Neural cell (in vitro differentiated cells): Measurements from ENCODE around the gene CHERP. TPM values are rescaled to one million over a fixed set of nuclear protein-coding genes. Genes with fewer than 3 reads are reported as not detected.

Experiments used
- H2AFZ ChIP-seq: fragments of 200-600, 300-800 bp; sonication (generic), shearing (Covaris generic); 2 replicates; pipeline ENCODE4 v1.6.0; 2014; ENCODE audit warnings: low read depth, mild to moderate bottlenecking, antibody characterized with exemption, low read length, moderate library complexity
- H3F3A ChIP-seq: fragments of 200-600 bp; shearing (Covaris generic); 2 replicates; pipeline ENCODE4 v1.6.1; 2016; ENCODE audit warnings: mild to moderate bottlenecking, moderate library complexity, mixed read lengths, antibody characterized with exemption, low read length; ENCODE audit not compliant: insufficient read depth, poor library complexity, severe bottlenecking
- H3K27ac ChIP-seq: fragments of 200-600, 300-800 bp; sonication (generic), shearing (Covaris generic); 2 replicates; pipeline ENCODE4 v1.5.1; 2014; ENCODE audit warnings: mild to moderate bottlenecking, low read length, moderate library complexity
- H3K27me3 ChIP-seq: fragments of 300-800, 200-600 bp; sonication (generic), shearing (Covaris generic); 2 replicates; pipeline ENCODE4 v1.6.0; 2014; ENCODE audit warnings: mild to moderate bottlenecking, low read depth, low read length, moderate library complexity; ENCODE audit not compliant: insufficient read depth
- H3K36me3 ChIP-seq: fragments of 300-800, 200-600 bp; sonication (generic), shearing (Covaris generic); 2 replicates; pipeline ENCODE4 v1.5.1; 2014; ENCODE audit warnings: mild to moderate bottlenecking, antibody characterized with exemption, low read length, moderate library complexity; ENCODE audit not compliant: insufficient read depth
- H3K4me2 ChIP-seq: fragments of 300-800, 200-600 bp; sonication (generic), shearing (Covaris generic); 2 replicates; pipeline ENCODE4 v1.6.0; 2014; ENCODE audit warnings: mild to moderate bottlenecking, low read length
- H3K4me3 ChIP-seq: fragments of 300-800, 200-600 bp; sonication (generic), shearing (Covaris generic); 2 replicates; pipeline ENCODE4 v1.5.1; 2014; ENCODE audit warnings: mild to moderate bottlenecking, low read length, moderate library complexity
- H3K79me2 ChIP-seq: fragments of 200-600 bp; shearing (Covaris generic); replicated peaks from 2 replicates; pipeline ENCODE4 v1.6.0; 2014; ENCODE audit warnings: mild to moderate bottlenecking, low read length, moderate library complexity; ENCODE audit not compliant: insufficient read depth
- H3K9ac ChIP-seq: fragments of 300-800, 200-600 bp; sonication (generic), shearing (Covaris generic); 2 replicates; pipeline ENCODE4 v1.6.1; 2016; ENCODE audit warnings: mild to moderate bottlenecking, low read length, mixed read lengths
- H3K9me2 ChIP-seq: fragments of 200-600 bp; shearing (Covaris generic); 2 replicates; pipeline ENCODE4 v1.6.1; 2016; ENCODE audit warnings: mild to moderate bottlenecking, low read length, mixed read lengths; ENCODE audit not compliant: insufficient read depth
- H3K9me3 ChIP-seq: fragments of 200-600, 300-800 bp; sonication (generic), shearing (Covaris generic); 2 replicates; pipeline ENCODE4 v1.6.1; 2016; ENCODE audit warnings: mild to moderate bottlenecking, mixed run types, low read length, moderate library complexity, mixed read lengths
- H4K20me1 ChIP-seq: fragments of 200-600 bp; shearing (Covaris generic); 2 replicates; pipeline ENCODE4 v1.6.1; 2016; ENCODE audit warnings: mild to moderate bottlenecking, mixed run types; ENCODE audit not compliant: insufficient read depth
- CTCF ChIP-seq: fragments of 450-650 bp; IDR thresholded peaks from 2 replicates; pipeline ENCODE4 v1.5.1; 2014; ENCODE audit warnings: antibody characterized with exemption, mild to moderate bottlenecking, moderate library complexity; ENCODE audit not compliant: poor library complexity, severe bottlenecking
- EP300 ChIP-seq: fragments of 450-650 bp; conservative IDR thresholded peaks from 2 replicates; pipeline ENCODE4 v1.6.1; 2014; ENCODE audit warnings: antibody characterized with exemption, mild to moderate bottlenecking, moderate library complexity; ENCODE audit not compliant: poor library complexity, severe bottlenecking
- EZH2 ChIP-seq: fragments of 200-600, 300-800 bp; shearing (Covaris generic), sonication (generic); IDR thresholded peaks from 2 replicates; pipeline ENCODE4 v1.6.1; 2014; ENCODE audit warnings: antibody characterized with exemption, low read length, borderline replicate concordance, mild to moderate bottlenecking; ENCODE audit not compliant: insufficient read depth, poor library complexity, severe bottlenecking
- MXI1 ChIP-seq: fragments of 450-650 bp; conservative IDR thresholded peaks from 2 replicates; pipeline ENCODE4 v1.6.1; 2014; ENCODE audit warnings: antibody characterized with exemption, mild to moderate bottlenecking; ENCODE audit not compliant: poor library complexity, severe bottlenecking
- RAD21 ChIP-seq: fragments of 450-650 bp; conservative IDR thresholded peaks from 2 replicates; pipeline ENCODE4 v1.6.1; 2014; ENCODE audit warnings: antibody characterized with exemption, mild to moderate bottlenecking, moderate library complexity
- SMC3 ChIP-seq: fragments of 450-650 bp; conservative IDR thresholded peaks from 2 replicates; pipeline ENCODE4 v1.6.1; 2014; ENCODE audit warnings: antibody characterized with exemption, mild to moderate bottlenecking, moderate library complexity; ENCODE audit not compliant: poor library complexity
- polyA plus RNA-seq: library from polyadenylated mRNA; depleted of rRNA; stranded (reverse); fragments of >200 nt; gene quantifications from 2 replicates; pipeline ENCODE4 v1.2.3, GENCODE V29; 2014

CHERP gene
- polyA plus RNA-seq, 1 donor from 2014 or later = 5.4 TPM

- Histone ChIP-seq H4K20me1 (peaks cover 2% of the 10 kb centered on the region), H3K9me3 (no peaks in the 10 kb centered on the region), H2AFZ (no peak overlapping the region), H3K36me3 (no peaks in the 10 kb centered on the region), H3F3A (no peaks in the 10 kb centered on the region), H3K4me2 (no peak overlapping the region), H3K27ac (no peak overlapping the region), H3K9me2 (no peaks in the 10 kb centered on the region), H3K79me2 (peaks cover 3% of the 10 kb centered on the region), H3K4me3 (no peak overlapping the region), H3K9ac (no peak overlapping the region), H3K27me3 (no peaks in the 10 kb centered on the region)
- TF ChIP-seq CTCF (no peak), SMC3 (no peak), MXI1 (no peak)
Measured at GRCh38 chr19:16532440-16533234, 9.6 kb downstream of the CHERP start.

GRCh38 chr19:16531380-16531669 lies 10.9 kb downstream of the CHERP start:
- H3K27ac ChIP-seq = no peak overlapping the region
- TF ChIP-seq EP300 = no peak
- no peak overlapping the region for H3K4me3 ChIP-seq
- H3K36me3 ChIP-seq = no peaks in the 10 kb centered on the region
- H2AFZ ChIP-seq = no peak overlapping the region
- H4K20me1 ChIP-seq = no peaks in the 10 kb centered on the region
- no peaks in the 10 kb centered on the region for H3K27me3 ChIP-seq
- H3F3A ChIP-seq = no peaks in the 10 kb centered on the region
- H3K9me3 ChIP-seq = no peaks in the 10 kb centered on the region
- no peak overlapping the region for H3K4me2 ChIP-seq
- no peaks in the 10 kb centered on the region for H3K9me2 ChIP-seq
- no peaks in the 10 kb centered on the region for H3K79me2 ChIP-seq
- H3K9ac ChIP-seq = no peak overlapping the region

GRCh38 chr19:16530540-16531379 lies 11.5 kb downstream of the CHERP start:
- H3K4me2 ChIP-seq = no peak overlapping the region
- no peaks in the 10 kb centered on the region for H3K9me2 ChIP-seq
- no peaks in the 10 kb centered on the region for H3K79me2 ChIP-seq
- no peaks in the 10 kb centered on the region for H3F3A ChIP-seq
- H3K27ac ChIP-seq = no peak overlapping the region
- no peak overlapping the region for H3K9ac ChIP-seq
- TF ChIP-seq RAD21 = no peak
- TF ChIP-seq EZH2 = no peak
- no peaks in the 10 kb centered on the region for H3K9me3 ChIP-seq
- H2AFZ ChIP-seq = no peak overlapping the region
- H3K4me3 ChIP-seq = no peak overlapping the region
- no peaks in the 10 kb centered on the region for H4K20me1 ChIP-seq
- no peaks in the 10 kb centered on the region for H3K27me3 ChIP-seq
- H3K36me3 ChIP-seq = no peaks in the 10 kb centered on the region
